ENCODE data around the gene PRLR. TPM values are rescaled to one million over a fixed set of nuclear protein-coding genes. Genes with fewer than 3 reads are reported as not detected.
A peak's percentile ranks its signal among the peaks of the same experiment; 100 is the strongest.

Gene PRLR
- total and polyA plus RNA-seq, 9 of the 15 experiments (the other 6 are each of a cell fraction or from before 2014, with no cell fraction given) = 0.02 TPM; not detected in 8

GRCh38 chr5:35038891-35039290, 191.4 kb downstream of the PRLR start:
- H4K20me1 ChIP-seq (replicated peaks; ENCODE audit: control insufficient read depth, insufficient read depth, low read length) = no peaks in the 10 kb centered on the region
- ChIA-PET CTCF (ENCODE audit: low intra/inter-chr PET ratio) (no interaction called here), POLR2A (no interaction called here)
- no peak overlapping the region for H3K4me3 ChIP-seq
- H3K9me3 ChIP-seq (replicated peaks; ENCODE audit: control insufficient read depth, insufficient read depth, low read depth, low read length) = no peaks in the 10 kb centered on the region
- no peaks in the 10 kb centered on the region for H3K4me1 ChIP-seq (replicated peaks in 1 of 2; ENCODE audit: control insufficient read depth in 2 of 2, insufficient read depth in 2 of 2, low read length in 2 of 2)
- TF ChIP-seq ZNF395 (CRISPR knock-in tag; IDR thresholded peaks at IDR 0.05) (no peak), DPF2 (IDR thresholded peaks at IDR 0.05) (no peak), ZNF12 (CRISPR knock-in tag; IDR thresholded peaks at IDR 0.05) (no peak), HDGF (IDR thresholded peaks at IDR 0.05) (no peak), NELFE (IDR thresholded peaks at IDR 0.05; ENCODE audit: insufficient read depth, insufficient read length) (no peak), SPI1 (IDR thresholded peaks at IDR 0.05; ENCODE audit: borderline replicate concordance, low read depth, low read length) (no peak), DLX4 (CRISPR knock-in tag; IDR thresholded peaks at IDR 0.05) (no peak), ZBTB1 (CRISPR knock-in tag; IDR thresholded peaks at IDR 0.05; ENCODE audit: borderline replicate concordance, low read depth) (no peak), TOE1 (IDR thresholded peaks at IDR 0.05; ENCODE audit: borderline replicate concordance) (no peak), TOE1 (CRISPR knock-in tag; IDR thresholded peaks at IDR 0.05; ENCODE audit: borderline replicate concordance, low read depth) (no peak), ZNF282 (CRISPR knock-in tag; IDR thresholded peaks at IDR 0.05) (no peak), ASH1L (IDR thresholded peaks at IDR 0.05; ENCODE audit: borderline replicate concordance, low read depth, partially characterized antibody) (no peak), YY1 (IDR thresholded peaks at IDR 0.05; ENCODE audit: borderline replicate concordance in 1 of 3, control insufficient read depth in 1 of 3, extremely low read depth in 1 of 3, insufficient read depth in 3 of 3, insufficient read length in 1 of 3, insufficient replicate concordance in 2 of 3, low read depth in 1 of 3, low read length in 2 of 3) (no peak), SP2 (IDR thresholded peaks at IDR 0.05; ENCODE audit: extremely low read depth, low read depth, low read length, poor library complexity, severe bottlenecking) (no peak), KLF10 (CRISPR knock-in tag; IDR thresholded peaks at IDR 0.05) (no peak), ZNF398 (CRISPR knock-in tag; IDR thresholded peaks at IDR 0.05) (no peak), L3MBTL2 (IDR thresholded peaks at IDR 0.05) (no peak)
- ATAC-seq (no peak), DNase-seq (ENCODE audit: extremely low read depth in 1 of 4, low spot score in 3 of 4) (no peak), FAIRE-seq (peak; percentile 11)
- H3K9ac ChIP-seq (ENCODE audit: insufficient read depth in 1 of 2, low read depth in 2 of 2, low read length in 2 of 2) = no peak overlapping the region
- intact Hi-C loops (cut with micrococcal nuclease) = no loop called here
- H3K9me1 ChIP-seq (ENCODE audit: control insufficient read depth, insufficient read depth, low read length) = no peaks in the 10 kb centered on the region
- BruUV-seq (replicated peaks) = no TSS peak
- no peak overlapping the region for H2AFZ ChIP-seq (ENCODE audit: low read depth, low read length)
- no peaks in the 10 kb centered on the region for H3K36me3 ChIP-seq (ENCODE audit: control insufficient read depth, insufficient read depth, low read length)
- H3K27ac ChIP-seq (ENCODE audit: extremely low read depth, low read depth, low read length) = no peak overlapping the region
- H3K4me2 ChIP-seq (ENCODE audit: insufficient read depth, low read length) = no peak overlapping the region
- H3K79me2 ChIP-seq (ENCODE audit: control insufficient read depth, insufficient read depth, low read length) = no peaks in the 10 kb centered on the region
- WGBS (ENCODE audit: insufficient coverage, low coverage, missing lambda C conversion rate) = 0% methylated on average over 2 of the region's 2 CpGs
- in situ Hi-C loops (cut with MboI) = no loop called here
- H3K27me3 ChIP-seq (ENCODE audit: control insufficient read depth in 2 of 2, insufficient read depth in 2 of 2, low read length in 2 of 2) = peaks cover 7 to 15% of the 10 kb centered on the region in 2 experiments

Measured in K562 (cell line).